ENCODE results near the gene VEGFA.

GRCh38 chr6:43772681-43773049 is 2.7 kb downstream of the VEGFA start:
- TF ChIP-seq MYC (IDR thresholded peaks at IDR 0.05; ENCODE audit: borderline replicate concordance, low read length) (no peak), POLR2A (IDR thresholded peaks at IDR 0.05; ENCODE audit: low read length) (no peak), CTCF (IDR thresholded peaks at IDR 0.05) (no peak), EP300 (IDR thresholded peaks at IDR 0.05) (no peak), RAD21 (conservative IDR thresholded peaks at IDR 0.05 in 1 of 2, IDR thresholded peaks at IDR 0.05 in 1 of 2) (no peak), NR3C1 (IDR thresholded peaks at IDR 0.05) (no peak)
- TF ChIP-seq, protein P1, sequence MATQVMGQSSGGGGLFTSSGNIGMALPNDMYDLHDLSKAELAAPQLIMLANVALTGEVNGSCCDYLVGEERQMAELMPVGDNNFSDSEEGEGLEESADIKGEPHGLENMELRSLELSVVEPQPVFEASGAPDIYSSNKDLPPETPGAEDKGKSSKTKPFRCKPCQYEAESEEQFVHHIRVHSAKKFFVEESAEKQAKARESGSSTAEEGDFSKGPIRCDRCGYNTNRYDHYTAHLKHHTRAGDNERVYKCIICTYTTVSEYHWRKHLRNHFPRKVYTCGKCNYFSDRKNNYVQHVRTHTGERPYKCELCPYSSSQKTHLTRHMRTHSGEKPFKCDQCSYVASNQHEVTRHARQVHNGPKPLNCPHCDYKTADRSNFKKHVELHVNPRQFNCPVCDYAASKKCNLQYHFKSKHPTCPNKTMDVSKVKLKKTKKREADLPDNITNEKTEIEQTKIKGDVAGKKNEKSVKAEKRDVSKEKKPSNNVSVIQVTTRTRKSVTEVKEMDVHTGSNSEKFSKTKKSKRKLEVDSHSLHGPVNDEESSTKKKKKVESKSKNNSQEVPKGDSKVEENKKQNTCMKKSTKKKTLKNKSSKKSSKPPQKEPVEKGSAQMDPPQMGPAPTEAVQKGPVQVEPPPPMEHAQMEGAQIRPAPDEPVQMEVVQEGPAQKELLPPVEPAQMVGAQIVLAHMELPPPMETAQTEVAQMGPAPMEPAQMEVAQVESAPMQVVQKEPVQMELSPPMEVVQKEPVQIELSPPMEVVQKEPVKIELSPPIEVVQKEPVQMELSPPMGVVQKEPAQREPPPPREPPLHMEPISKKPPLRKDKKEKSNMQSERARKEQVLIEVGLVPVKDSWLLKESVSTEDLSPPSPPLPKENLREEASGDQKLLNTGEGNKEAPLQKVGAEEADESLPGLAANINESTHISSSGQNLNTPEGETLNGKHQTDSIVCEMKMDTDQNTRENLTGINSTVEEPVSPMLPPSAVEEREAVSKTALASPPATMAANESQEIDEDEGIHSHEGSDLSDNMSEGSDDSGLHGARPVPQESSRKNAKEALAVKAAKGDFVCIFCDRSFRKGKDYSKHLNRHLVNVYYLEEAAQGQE (IDR thresholded peaks at IDR 0.05), result no peak
- TF ChIP-seq, protein P2, sequence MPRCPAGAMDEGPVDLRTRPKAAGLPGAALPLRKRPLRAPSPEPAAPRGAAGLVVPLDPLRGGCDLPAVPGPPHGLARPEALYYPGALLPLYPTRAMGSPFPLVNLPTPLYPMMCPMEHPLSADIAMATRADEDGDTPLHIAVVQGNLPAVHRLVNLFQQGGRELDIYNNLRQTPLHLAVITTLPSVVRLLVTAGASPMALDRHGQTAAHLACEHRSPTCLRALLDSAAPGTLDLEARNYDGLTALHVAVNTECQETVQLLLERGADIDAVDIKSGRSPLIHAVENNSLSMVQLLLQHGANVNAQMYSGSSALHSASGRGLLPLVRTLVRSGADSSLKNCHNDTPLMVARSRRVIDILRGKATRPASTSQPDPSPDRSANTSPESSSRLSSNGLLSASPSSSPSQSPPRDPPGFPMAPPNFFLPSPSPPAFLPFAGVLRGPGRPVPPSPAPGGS (IDR thresholded peaks at IDR 0.05), result no peak

Measured in A549 (cell line).